ENCODE results near the gene RTRAF.

Gene RTRAF

GRCh38 chr14:52020161-52020714 lies 30.9 kb downstream of the RTRAF start:
- DNase-seq, result no peak
- TF ChIP-seq POLR2A (IDR thresholded peaks at IDR 0.05; ENCODE audit: low read length), result no peak
- no peak for TF ChIP-seq GATA1 (IDR thresholded peaks at IDR 0.05; ENCODE audit: low read depth, low read length)

GRCh38 chr14:52020866-52021717 lies 31.7 kb downstream of the RTRAF start:
- peak; percentile 54 to 66 for DNase-seq
- no peak for TF ChIP-seq GATA1 (IDR thresholded peaks at IDR 0.05; ENCODE audit: low read depth, low read length)
- no peak for TF ChIP-seq POLR2A (IDR thresholded peaks at IDR 0.05; ENCODE audit: low read length)

GRCh38 chr14:52021957-52022600 lies 32.7 kb downstream of the RTRAF start:
- TF ChIP-seq POLR2A (IDR thresholded peaks at IDR 0.05; ENCODE audit: low read length) (no peak), GATA1 (IDR thresholded peaks at IDR 0.05; ENCODE audit: low read depth, low read length) (no peak)
- DNase-seq, result no peak

GRCh38 chr14:52023518-52023917 lies 34.2 kb downstream of the RTRAF start:
- DNase-seq, result no peak
- TF ChIP-seq GATA1 (IDR thresholded peaks at IDR 0.05; ENCODE audit: low read depth, low read length), result no peak

- no peak for DNase-seq
- TF ChIP-seq POLR2A (IDR thresholded peaks at IDR 0.05; ENCODE audit: low read length) (no peak), GATA1 (IDR thresholded peaks at IDR 0.05; ENCODE audit: low read depth, low read length) (no peak)
These were observed 36.0 kb downstream of the RTRAF start for GRCh38 chr14:52025310-52025709.

- DNase-seq, result no peak
- TF ChIP-seq GATA1 (IDR thresholded peaks at IDR 0.05; ENCODE audit: low read depth, low read length) (no peak), POLR2A (IDR thresholded peaks at IDR 0.05; ENCODE audit: low read length) (no peak)
These were observed 36.8 kb downstream of the RTRAF start for GRCh38 chr14:52026017-52026660.

GRCh38 chr14:52026901-52027300 lies 37.6 kb downstream of the RTRAF start:
- DNase-seq, result no peak
- no peak for TF ChIP-seq GATA1 (IDR thresholded peaks at IDR 0.05; ENCODE audit: low read depth, low read length)
- TF ChIP-seq POLR2A (IDR thresholded peaks at IDR 0.05; ENCODE audit: low read length), result no peak

- TF ChIP-seq GATA1 (IDR thresholded peaks at IDR 0.05; ENCODE audit: low read depth, low read length) (no peak), POLR2A (IDR thresholded peaks at IDR 0.05; ENCODE audit: low read length) (no peak)
- no peak for DNase-seq
These were observed 40.5 kb downstream of the RTRAF start for GRCh38 chr14:52029881-52030280.

- no peak for DNase-seq
- TF ChIP-seq GATA1 (IDR thresholded peaks at IDR 0.05; ENCODE audit: low read depth, low read length), result no peak
- TF ChIP-seq POLR2A (IDR thresholded peaks at IDR 0.05; ENCODE audit: low read length), result no peak
These were observed 42.4 kb downstream of the RTRAF start for GRCh38 chr14:52031781-52032180.

GRCh38 chr14:52032204-52032801 lies 43.0 kb downstream of the RTRAF start:
- DNase-seq, result no peak
- no peak for TF ChIP-seq GATA1 (IDR thresholded peaks at IDR 0.05; ENCODE audit: low read depth, low read length)
- no peak for TF ChIP-seq POLR2A (IDR thresholded peaks at IDR 0.05; ENCODE audit: low read length)

DNA sequence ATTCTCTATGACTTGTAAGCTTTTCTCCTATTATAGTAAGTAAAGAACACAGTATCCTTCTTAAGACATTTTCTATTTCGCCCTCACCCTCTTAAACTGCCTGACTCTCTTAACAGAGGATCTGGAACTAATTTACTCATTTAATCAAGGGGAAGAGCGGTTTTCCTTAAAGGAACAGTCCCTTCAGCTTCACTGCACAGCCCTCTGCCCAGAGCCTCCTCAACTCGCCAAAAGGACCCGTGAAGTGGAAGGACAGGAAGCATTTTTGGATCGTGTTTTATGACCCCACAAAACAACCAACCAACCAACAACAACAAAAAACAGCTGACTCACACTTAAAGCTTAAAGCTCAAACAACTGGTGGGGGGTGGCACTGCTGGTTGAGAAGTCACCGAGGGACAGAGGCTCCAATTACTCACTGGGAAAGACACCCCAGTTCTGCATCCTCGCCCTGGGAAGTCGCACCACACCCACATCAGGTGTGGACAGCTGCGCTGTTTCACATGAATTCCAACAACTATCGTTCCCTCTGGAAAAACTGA lies 43.8 kb downstream of the RTRAF start:
- no peak for DNase-seq
- no peak for TF ChIP-seq GATA1 (IDR thresholded peaks at IDR 0.05; ENCODE audit: low read depth, low read length)
- no peak for TF ChIP-seq POLR2A (IDR thresholded peaks at IDR 0.05; ENCODE audit: low read length)

- DNase-seq, result no peak
- TF ChIP-seq GATA1 (IDR thresholded peaks at IDR 0.05; ENCODE audit: low read depth, low read length) (no peak), POLR2A (IDR thresholded peaks at IDR 0.05; ENCODE audit: low read length) (no peak)
These were observed 49.9 kb downstream of the RTRAF start for GRCh38 chr14:52039124-52039815.

GRCh38 chr14:52040598-52040997 lies 51.3 kb downstream of the RTRAF start:
- no peak for TF ChIP-seq POLR2A (IDR thresholded peaks at IDR 0.05; ENCODE audit: low read length)
- no peak for TF ChIP-seq GATA1 (IDR thresholded peaks at IDR 0.05; ENCODE audit: low read depth, low read length)
- no peak for DNase-seq
